Mucosa of stomach (tissue), 1 donor: ENCODE measurements around the gene ATF6.

Experiments used
- H3K27me3 ChIP-seq: one replicate; pipeline ENCODE4 v1.7.0; 2013; ENCODE audit warnings: mild to moderate bottlenecking, low read length; ENCODE audit not compliant: control insufficient read depth, insufficient read depth
- H3K36me3 ChIP-seq: one replicate; pipeline ENCODE4 v1.7.0; 2013; ENCODE audit warnings: low read length; ENCODE audit not compliant: control insufficient read depth, insufficient read depth
- H3K4me1 ChIP-seq: one replicate; pipeline ENCODE4 v1.7.0; 2013; ENCODE audit warnings: mild to moderate bottlenecking, low read length; ENCODE audit not compliant: control insufficient read depth, insufficient read depth
- H3K4me3 ChIP-seq: one replicate; pipeline ENCODE4 v1.7.0; 2013; ENCODE audit warnings: low read length
- H3K9ac ChIP-seq: one replicate; pipeline ENCODE4 v1.7.0; 2013; ENCODE audit warnings: mild to moderate bottlenecking, low read length, moderate library complexity
- H3K9me3 ChIP-seq: one replicate; pipeline ENCODE4 v1.7.0; 2013; ENCODE audit warnings: mild to moderate bottlenecking, low read length, moderate library complexity; ENCODE audit not compliant: control insufficient read depth
- donor health status: Pancreatic carcinoma.

The ATF6 gene

DNA sequence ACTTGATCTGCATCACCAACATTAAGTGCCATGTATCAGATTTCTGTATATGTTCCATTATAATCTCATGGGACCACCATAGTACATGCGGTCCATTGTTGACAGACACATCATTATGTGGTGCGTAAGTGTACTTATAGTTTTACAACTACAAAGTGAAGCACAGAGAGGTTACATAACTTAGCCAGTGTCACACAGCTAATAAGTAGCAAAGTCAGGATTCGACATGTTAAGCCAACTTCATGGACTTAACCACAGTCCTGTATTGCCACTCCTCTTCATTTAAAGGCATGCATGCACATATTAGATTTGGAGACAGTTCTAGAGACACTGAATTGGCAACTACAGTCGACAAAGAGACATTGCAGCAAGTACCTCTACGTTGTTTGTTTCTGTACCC, 120.5 kb downstream of the ATF6 start:
- no peaks in the 10 kb centered on the region for H3K36me3 ChIP-seq
- H3K4me1 ChIP-seq, result no peaks in the 10 kb centered on the region

DNA sequence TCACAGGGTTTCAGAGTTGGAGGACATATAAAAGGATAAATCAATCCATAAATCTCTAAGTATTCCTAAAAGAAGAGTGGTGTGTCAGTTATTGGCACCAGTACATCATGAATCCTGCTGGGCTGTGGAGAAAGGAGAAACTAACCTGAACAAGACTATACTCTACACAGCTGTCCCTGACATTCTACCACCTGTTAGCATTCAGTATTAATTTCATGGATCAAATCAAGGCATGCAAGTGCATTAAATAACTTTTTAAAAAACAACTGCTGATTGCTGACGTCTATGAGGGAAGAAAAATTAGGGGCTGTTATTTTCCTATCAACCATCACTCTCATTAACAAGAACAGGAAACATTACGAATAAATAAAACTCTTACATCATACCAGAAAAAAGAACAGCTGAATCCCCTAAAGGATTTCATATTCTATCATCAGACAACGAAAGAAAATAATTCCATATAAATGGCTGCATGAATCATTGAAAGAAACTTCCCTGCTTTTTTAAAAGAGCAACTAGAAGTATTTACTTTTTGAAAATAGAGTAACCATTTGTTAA, 121.7 kb downstream of the ATF6 start:
- Histone ChIP-seq H3K27me3 (no peaks in the 10 kb centered on the region), H3K4me1 (no peaks in the 10 kb centered on the region), H3K9ac (no peak overlapping the region), H3K9me3 (no peaks in the 10 kb centered on the region), H3K36me3 (no peaks in the 10 kb centered on the region), H3K4me3 (no peak overlapping the region)

More for the DNA sequence above, 120.5 kb downstream of the ATF6 start:
- Histone ChIP-seq H3K27me3 (no peaks in the 10 kb centered on the region), H3K9me3 (no peaks in the 10 kb centered on the region), H3K9ac (no peak overlapping the region), H3K4me3 (no peak overlapping the region)

DNA sequence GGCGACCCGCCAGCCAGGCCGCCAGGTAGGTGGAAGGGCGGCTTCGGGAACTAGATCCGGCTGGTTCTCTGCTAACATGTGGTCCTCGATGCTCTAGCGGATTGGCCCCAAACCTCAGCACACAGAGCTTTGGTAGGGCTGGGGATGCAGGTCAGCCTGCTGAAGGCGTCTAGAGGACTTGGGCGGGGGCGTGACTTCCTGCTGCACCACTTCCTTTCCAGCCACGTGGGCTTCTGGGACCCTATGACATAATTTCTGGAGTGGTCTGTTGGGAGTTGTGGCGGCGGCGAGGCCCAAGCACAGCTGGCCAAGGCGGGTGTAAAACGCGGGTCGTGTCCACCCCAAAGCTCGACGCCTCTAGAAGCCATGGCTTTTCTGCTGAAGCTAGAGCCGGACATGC, 124.5 kb downstream of the ATF6 start:
- Histone ChIP-seq H3K4me1 (no peaks in the 10 kb centered on the region), H3K36me3 (no peaks in the 10 kb centered on the region), H3K4me3 (no peak overlapping the region), H3K27me3 (no peaks in the 10 kb centered on the region), H3K9ac (no peak overlapping the region), H3K9me3 (no peaks in the 10 kb centered on the region)

DNA sequence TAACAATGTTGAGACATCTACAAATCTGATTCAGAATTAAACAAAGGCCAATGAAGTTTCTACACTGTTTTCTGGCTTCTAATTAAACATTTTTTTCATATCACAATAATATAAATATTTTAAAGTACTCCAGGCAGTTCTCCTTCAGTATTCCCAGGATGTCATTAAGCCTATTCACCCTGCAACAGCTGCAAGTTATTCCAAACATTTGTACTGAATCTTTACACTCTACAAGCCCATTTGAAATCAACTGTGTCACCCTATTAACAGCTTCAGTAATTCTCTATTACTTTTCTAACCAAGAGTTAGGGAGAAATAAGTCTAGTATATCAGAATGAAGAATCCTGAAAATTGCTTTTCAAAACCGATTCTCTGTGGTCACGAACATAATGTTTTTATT, 133.0 kb downstream of the ATF6 start:
- H3K27me3 ChIP-seq, result no peaks in the 10 kb centered on the region
- no peaks in the 10 kb centered on the region for H3K9me3 ChIP-seq
- H3K4me1 ChIP-seq, result no peaks in the 10 kb centered on the region
- no peak overlapping the region for H3K4me3 ChIP-seq
- no peak overlapping the region for H3K9ac ChIP-seq
- no peaks in the 10 kb centered on the region for H3K36me3 ChIP-seq

DNA sequence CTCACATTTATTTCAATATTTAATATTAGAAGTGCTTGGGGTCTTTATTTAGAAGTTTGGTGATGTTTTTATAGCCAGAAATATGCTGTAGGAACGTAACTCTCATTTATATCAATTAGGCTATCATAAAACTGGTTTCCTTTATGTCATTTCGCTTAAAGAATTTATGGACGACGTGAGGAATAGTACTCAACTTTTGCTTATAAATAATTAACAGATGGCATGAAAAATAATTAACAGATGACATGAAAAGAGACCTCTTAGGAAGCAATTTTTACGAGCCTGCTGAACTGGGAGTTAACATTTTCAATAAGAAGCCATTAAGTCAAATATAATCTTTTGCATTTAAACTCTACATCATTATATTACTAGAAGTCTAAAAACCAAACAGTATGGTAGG, 134.0 kb downstream of the ATF6 start:
- Histone ChIP-seq H3K36me3 (no peaks in the 10 kb centered on the region), H3K9ac (no peak overlapping the region), H3K4me1 (no peaks in the 10 kb centered on the region), H3K27me3 (no peaks in the 10 kb centered on the region), H3K4me3 (no peak overlapping the region), H3K9me3 (no peaks in the 10 kb centered on the region)

DNA sequence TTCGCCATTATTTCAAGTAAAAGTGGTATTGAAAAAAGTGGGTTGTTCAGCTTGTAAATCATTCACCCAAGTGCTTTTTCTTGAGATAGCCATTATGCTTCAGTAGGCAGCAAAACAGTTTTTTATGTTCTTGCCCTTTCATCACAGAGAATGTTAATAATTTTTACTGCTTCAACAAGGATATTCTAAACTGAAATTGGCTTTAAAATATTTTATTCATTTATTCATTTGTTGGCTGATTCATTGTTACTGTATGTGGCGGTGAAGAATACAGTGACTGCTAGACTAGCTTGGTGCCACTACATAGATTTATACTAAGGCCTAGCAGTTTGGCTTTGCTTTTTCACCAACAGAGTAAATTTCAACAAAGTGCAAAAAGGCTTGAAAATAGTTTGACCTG, 136.1 kb downstream of the ATF6 start:
- Histone ChIP-seq H3K4me3 (no peak overlapping the region), H3K9ac (no peak overlapping the region), H3K4me1 (no peaks in the 10 kb centered on the region), H3K9me3 (no peaks in the 10 kb centered on the region), H3K27me3 (no peaks in the 10 kb centered on the region), H3K36me3 (no peaks in the 10 kb centered on the region)

DNA sequence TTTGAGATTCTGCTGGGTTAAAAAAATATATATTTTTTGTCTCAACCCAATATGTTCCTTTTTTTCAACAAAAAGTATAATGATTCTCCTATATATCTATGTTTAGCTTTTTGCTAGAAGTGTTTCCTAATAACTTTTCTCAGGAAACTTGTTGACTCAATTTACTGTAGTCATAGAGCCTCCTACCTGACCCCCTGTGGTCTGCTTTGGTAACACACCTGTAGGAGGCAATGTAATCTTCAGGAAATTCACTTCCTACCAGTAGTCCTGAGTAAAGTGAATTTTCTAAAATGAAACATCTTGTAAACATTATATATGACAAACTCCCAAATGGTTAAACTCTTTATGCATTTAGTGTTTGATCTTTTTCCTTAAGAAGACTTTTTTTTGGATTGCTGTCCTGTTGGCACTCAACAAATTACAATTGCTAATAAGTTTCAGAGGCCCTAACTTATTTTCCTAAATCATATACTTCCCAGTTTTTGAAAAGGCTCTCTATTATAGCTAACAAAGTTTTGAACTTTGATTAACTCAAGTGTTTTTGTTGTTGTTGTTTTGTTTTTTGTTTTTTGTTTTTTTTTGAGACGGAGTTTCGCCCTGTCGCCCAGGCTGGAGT, 139.3 kb downstream of the ATF6 start:
- Histone ChIP-seq H3K4me1 (no peaks in the 10 kb centered on the region), H3K4me3 (no peak overlapping the region), H3K36me3 (no peaks in the 10 kb centered on the region), H3K27me3 (no peaks in the 10 kb centered on the region), H3K9me3 (no peaks in the 10 kb centered on the region), H3K9ac (no peak overlapping the region)

DNA sequence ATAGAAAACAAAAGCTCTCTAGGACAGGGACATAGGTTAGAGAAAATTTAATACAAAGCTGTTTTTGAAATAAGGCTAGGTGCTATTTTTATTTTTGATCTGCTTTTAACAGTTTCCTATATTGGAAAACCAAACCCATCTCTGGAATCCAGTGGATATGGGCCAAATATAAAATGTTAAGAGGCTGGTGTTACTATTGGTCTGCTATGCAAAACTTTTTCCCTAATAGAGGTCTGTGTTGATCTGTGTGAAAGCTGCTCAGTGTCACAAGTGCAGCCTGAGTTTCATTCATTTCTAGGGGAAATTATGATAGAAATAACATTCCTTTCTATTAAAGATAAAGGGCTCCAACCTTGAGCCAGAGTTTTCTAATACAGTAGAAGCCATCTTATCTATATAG, 141.1 kb downstream of the ATF6 start:
- Histone ChIP-seq H3K9me3 (no peaks in the 10 kb centered on the region), H3K9ac (no peak overlapping the region), H3K36me3 (no peaks in the 10 kb centered on the region), H3K4me1 (no peaks in the 10 kb centered on the region), H3K4me3 (no peak overlapping the region), H3K27me3 (no peaks in the 10 kb centered on the region)

DNA sequence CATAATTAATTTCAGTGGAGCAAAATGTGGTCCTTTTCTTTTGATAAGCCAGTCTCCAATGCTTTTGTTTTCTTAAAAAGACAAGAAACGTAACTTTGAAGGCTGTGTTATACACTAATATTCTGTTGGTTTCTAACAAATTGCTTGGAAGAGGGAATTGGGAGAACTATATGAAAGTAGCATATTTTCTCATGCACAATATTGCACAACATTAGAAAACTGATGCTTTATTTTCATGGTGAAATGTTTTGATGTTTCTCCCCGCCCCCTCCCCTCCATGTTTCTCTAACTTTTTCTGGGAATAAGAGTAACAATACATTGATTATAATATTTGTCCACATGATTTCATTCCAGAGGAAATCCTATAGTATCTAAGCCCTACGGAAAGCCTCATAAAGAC, 142.1 kb downstream of the ATF6 start:
- no peak overlapping the region for H3K4me3 ChIP-seq
- no peaks in the 10 kb centered on the region for H3K9me3 ChIP-seq
- no peaks in the 10 kb centered on the region for H3K4me1 ChIP-seq
- no peak overlapping the region for H3K9ac ChIP-seq
- no peaks in the 10 kb centered on the region for H3K27me3 ChIP-seq
- no peaks in the 10 kb centered on the region for H3K36me3 ChIP-seq

DNA sequence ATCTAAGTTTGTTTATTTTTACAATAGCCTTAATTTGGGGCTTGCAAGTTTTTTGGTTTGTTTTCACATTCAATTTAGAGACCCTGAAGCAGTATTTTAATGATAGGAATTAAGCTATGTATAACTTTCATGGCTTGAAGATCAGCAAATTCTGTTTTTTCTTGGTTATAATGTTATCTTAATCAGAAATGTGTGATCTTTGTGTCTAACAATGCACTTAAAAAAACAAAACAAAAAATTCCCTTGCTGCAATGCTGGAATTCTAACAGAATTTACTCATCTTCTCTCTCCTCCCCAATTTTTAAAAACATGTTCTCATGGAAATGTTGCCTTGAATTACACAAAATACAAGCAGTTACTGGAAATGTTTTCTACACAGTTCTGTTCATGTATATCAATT, 144.5 kb downstream of the ATF6 start:
- H3K27me3 ChIP-seq, result no peaks in the 10 kb centered on the region
- no peak overlapping the region for H3K9ac ChIP-seq
- H3K9me3 ChIP-seq, result no peaks in the 10 kb centered on the region
- H3K4me1 ChIP-seq, result no peaks in the 10 kb centered on the region
- H3K4me3 ChIP-seq, result no peak overlapping the region
- H3K36me3 ChIP-seq, result no peaks in the 10 kb centered on the region

DNA sequence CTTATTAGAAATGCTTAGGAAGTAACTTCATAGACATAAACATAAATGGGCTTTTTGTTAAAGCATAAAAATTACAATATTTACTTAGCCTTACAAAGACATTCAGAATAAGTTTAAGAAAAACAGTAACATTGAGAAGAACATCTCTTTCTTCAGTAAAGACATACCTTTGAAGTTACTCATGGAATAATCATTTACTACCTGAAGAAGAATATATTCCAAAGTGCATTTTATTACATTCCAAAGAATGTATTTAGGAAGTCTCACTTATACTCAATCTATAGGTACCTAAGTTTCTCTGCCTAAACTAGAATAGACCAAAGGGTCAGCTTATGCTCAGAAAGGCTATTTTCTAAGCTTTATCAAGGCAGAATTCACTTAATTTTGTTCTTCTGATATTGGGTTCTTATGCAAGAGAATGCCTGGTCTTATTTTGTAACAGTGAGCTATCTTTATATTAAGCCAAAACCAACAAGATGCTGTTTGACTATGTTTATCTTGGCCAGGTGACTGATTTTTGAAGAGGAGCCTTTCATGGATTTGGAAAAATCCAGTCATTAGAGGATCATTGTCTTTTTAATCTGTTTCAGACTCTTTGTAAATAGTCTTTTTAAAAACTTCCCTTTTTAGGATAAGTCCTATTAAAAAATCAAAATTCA, 147.5 kb downstream of the ATF6 start:
- H3K9ac ChIP-seq, result no peak overlapping the region
- H3K27me3 ChIP-seq, result no peaks in the 10 kb centered on the region
- H3K4me1 ChIP-seq, result no peaks in the 10 kb centered on the region
- H3K4me3 ChIP-seq, result no peak overlapping the region
- no peaks in the 10 kb centered on the region for H3K9me3 ChIP-seq
- H3K36me3 ChIP-seq, result no peaks in the 10 kb centered on the region

DNA sequence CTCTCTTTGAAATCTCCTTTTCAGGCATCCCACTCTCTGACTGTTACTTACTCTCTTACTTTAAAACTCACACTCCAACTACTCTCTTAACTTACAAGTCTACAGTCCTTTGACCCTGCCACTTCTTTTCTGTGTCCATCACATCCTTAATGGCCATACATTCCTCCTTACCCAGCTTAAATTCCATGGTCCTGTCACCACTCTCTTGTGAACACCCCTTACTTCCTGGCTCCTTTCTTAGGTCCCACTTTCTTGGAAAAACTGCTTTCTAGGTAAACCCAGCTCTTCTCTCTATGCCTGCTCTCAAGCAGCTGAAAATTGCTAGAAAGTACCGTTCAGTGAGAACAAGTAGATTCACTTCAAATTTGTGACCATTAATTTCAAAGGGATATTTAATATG, 148.5 kb downstream of the ATF6 start:
- Histone ChIP-seq H3K36me3 (no peaks in the 10 kb centered on the region), H3K9ac (no peak overlapping the region), H3K27me3 (no peaks in the 10 kb centered on the region), H3K4me1 (no peaks in the 10 kb centered on the region), H3K9me3 (no peaks in the 10 kb centered on the region), H3K4me3 (no peak overlapping the region)
